GM12874 (cell line): ENCODE results near the gene NSD1.

ENCODE experiments used
- TF ChIP-seq, protein P1 (sequence below): IDR thresholded peaks from 2 replicates; pipeline ENCODE4 v1.5.1; 2011; ENCODE audit warnings: low read depth, mild to moderate bottlenecking, control low read depth, low read length, moderate library complexity; ENCODE audit not compliant: insufficient read depth

The NSD1 gene

DNA sequence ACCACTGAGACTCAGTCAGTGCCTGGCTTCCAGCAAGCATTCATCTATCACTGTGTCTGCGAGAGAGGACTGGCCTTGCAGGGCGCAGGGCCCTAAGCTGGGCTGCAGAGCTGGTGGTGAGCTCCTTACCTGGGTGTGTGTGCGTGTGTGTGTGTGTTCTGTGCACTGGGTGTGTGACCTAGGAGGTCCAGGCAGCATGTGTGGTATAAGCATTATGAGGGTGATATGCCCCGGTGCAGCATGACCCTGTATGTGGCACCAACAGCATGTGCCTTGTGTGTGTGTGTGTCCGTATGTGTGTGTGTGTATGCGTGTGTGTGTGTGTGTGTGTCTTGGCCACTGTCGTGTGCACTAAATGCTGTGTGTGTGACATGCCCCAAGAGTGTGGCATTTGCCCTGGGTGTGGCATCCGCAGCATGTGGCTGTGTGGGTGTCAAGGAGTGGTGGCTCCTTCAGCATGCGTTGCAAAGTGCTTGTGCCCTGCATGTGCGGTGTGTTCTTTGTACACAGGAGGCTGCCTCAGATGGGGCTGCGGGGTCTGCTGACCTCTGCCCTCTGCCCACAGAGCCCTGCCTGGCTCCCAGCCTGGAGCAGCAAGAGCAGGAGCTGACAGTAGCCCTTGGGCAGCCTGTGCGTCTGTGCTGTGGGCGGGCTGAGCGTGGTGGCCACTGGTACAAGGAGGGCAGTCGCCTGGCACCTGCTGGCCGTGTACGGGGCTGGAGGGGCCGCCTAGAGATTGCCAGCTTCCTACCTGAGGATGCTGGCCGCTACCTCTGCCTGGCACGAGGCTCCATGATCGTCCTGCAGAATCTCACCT lies 43.5 kb upstream of the NSD1 start:
- TF ChIP-seq, protein P1, sequence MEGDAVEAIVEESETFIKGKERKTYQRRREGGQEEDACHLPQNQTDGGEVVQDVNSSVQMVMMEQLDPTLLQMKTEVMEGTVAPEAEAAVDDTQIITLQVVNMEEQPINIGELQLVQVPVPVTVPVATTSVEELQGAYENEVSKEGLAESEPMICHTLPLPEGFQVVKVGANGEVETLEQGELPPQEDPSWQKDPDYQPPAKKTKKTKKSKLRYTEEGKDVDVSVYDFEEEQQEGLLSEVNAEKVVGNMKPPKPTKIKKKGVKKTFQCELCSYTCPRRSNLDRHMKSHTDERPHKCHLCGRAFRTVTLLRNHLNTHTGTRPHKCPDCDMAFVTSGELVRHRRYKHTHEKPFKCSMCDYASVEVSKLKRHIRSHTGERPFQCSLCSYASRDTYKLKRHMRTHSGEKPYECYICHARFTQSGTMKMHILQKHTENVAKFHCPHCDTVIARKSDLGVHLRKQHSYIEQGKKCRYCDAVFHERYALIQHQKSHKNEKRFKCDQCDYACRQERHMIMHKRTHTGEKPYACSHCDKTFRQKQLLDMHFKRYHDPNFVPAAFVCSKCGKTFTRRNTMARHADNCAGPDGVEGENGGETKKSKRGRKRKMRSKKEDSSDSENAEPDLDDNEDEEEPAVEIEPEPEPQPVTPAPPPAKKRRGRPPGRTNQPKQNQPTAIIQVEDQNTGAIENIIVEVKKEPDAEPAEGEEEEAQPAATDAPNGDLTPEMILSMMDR = no peak

DNA sequence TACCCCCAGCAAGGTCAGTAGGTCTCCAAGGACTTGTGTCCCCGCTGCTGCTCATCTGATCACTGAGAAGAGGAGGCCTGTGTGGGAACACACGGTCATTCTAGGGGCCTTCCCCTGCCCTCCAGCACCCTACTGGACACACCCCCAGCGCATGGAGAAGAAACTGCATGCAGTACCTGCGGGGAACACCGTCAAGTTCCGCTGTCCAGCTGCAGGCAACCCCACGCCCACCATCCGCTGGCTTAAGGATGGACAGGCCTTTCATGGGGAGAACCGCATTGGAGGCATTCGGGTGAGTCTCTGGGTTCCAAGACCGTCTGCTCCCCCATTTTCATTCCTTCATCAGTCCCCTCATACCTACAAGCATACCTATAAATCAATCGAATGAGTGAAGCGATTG lies 42.8 kb upstream of the NSD1 start:
- TF ChIP-seq, protein P1 = no peak

DNA sequence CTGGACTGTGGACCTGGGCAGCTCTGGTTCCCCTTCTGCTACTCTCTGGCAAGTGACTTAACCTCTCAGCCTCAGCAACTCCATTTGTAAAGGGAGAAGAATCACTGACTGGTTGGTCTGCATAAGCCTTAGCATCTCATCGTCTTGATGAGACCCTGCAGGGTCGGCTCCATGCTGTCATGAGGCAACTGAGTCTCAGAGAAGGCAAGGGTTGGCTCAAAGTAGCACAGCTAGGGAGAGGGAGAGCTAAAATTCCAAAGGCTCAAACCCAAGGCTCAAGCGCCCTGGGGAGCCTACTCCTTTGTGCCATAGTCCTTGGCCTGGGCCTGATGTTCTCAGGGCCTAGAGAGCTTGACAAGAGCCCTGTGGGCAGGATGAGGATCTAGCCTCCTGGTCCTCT lies 42.3 kb upstream of the NSD1 start:
- TF ChIP-seq, protein P1 = no peak

GRCh38 chr5:177092178-177093081 lies 41.1 kb upstream of the NSD1 start:
- TF ChIP-seq, protein P1 = no peak

- TF ChIP-seq, protein P1 = no peak
These were observed 40.4 kb upstream of the NSD1 start for GRCh38 chr5:177093082-177093712.

GRCh38 chr5:177093803-177094202 lies 39.8 kb upstream of the NSD1 start:
- TF ChIP-seq, protein P1 = no peak
